ENCODE results near the gene ZC3H11A.
A peak's percentile ranks its signal among the peaks of the same experiment; 100 is the strongest.
"Not testable (repeated sequence)": the region's sequence is repeated elsewhere in the genome, so short reads cannot be mapped to it uniquely, and the experiment has no call there.

The ZC3H11A gene

GRCh38 chr1:203795441-203796235 lies at the start of gene ZC3H11A, which contains the start of gene ZBED6:
Gene ZC3H11A, plus strand, starts transcription at chr1:203795623. Its CDS starts 21,448 bp downstream, at chr1:203817071.
Gene ZBED6, plus strand, starts transcription at chr1:203795623. Its CDS starts 1,900 bp downstream, at chr1:203797523.
- peak; percentile 96 for DNase-seq (ENCODE audit: low read depth)

DNA sequence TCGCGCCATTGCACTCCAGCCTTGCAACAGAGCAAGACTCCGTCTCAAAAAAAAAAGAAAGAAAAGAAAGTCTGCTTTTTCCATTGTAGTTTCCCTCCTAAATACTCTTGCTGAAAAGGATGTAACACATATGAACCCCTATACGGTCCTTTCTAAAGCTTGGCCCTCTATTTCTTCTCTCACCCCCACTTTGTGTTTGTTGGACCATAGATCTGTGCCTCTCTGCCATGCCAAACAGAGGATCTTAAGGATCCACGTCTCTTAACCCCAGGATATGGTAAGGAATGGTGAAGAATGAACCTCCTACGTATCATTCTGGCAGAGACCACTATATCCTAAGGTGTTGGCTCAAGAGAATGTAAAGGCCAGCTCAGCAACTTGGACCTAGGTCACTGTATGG lies 49.1 kb upstream of the ZC3H11A start:
- no peak for DNase-seq (ENCODE audit: low read depth)

DNA sequence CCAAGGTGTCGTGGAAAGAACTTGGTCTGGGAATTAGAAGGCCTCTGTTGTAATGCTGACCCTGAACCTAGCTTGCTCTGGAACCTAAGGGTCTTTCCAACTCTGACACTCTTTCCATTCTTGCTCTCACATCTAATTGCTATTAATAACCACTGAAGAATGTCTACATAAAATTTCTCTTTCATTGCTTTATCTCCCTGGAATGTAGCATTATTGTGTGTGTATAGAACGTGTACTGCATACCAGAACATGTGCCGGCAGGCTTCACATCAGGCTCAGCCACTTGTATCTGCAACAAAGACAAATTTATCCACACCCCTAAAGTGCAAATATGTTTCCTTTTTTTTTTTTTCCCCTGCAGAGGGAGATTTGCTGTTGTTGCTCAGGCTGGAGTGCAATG lies 44.4 kb upstream of the ZC3H11A start:
- no peak for DNase-seq (ENCODE audit: low read depth)

GRCh38 chr1:203751618-203752361 lies 43.6 kb upstream of the ZC3H11A start:
- not testable (repeated sequence) for DNase-seq (ENCODE audit: low read depth)

- DNase-seq (ENCODE audit: low read depth) = no peak
Measured at GRCh38 chr1:203754455-203754864, 41.0 kb upstream of the ZC3H11A start.

DNA sequence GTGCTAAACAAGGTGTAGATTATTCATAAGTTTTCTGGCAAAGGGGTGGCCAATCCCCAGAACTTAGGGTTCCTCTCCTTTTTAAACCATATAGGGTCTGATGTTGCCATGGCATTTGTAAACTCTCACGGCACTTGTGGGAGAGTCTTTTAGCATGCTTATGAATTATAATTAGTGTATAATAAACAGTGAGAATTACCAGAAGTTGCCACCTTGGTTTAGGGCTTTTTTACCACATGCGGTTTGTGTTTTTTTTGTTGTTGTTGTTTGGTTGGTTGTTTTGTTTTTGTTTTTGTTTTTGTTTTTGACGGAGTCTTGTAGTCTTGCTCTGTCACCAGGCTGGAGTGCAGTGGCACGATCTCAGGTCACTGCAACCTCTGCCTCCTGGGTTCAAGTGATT lies 39.4 kb upstream of the ZC3H11A start:
- DNase-seq (ENCODE audit: low read depth) = no peak

- not testable (repeated sequence) for DNase-seq (ENCODE audit: low read depth)
Measured at GRCh38 chr1:203758749-203759148, 36.7 kb upstream of the ZC3H11A start.

GRCh38 chr1:203760506-203760905 lies 34.9 kb upstream of the ZC3H11A start:
- no peak for DNase-seq (ENCODE audit: low read depth)

DNA sequence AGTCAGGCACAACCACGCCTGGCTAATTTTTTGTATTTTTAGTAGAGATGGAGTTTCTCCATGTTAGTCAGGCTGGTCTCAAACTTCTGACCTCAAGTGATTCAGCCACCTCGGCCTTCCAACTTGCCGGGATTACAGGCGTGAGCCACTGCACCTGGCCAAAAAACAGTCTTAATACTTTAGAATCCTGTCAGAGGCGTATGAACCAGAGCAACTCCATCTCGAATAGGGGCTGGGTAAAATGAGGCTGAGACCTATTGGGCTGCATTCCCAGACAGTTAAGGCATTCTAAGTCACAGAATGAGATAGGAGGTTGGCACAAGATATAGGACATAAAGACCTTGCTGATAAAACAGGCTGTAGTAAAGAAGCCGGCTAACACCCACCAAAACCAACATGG lies 33.5 kb upstream of the ZC3H11A start:
- DNase-seq (ENCODE audit: low read depth) = not testable (repeated sequence)

DNA sequence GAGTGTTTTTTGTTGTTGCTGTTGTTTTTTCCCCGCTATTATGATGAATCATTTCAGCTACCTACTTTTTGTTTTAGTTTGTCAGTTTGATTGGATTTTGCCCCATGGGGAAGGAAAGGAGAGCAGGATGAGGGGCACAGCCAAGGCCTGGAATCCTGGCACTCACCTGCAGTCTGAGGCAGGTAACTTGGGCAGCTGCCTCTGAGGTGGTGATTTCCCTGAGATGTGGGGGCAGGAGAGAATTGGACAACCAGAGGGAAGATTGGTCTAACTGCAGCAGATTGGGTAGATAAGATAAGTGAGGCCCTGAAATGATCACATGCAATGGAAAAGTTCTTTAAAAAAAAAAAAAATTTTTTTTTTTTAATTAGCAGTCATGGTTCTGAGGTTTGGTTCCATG lies 31.9 kb upstream of the ZC3H11A start:
- no peak for DNase-seq (ENCODE audit: low read depth)

DNA sequence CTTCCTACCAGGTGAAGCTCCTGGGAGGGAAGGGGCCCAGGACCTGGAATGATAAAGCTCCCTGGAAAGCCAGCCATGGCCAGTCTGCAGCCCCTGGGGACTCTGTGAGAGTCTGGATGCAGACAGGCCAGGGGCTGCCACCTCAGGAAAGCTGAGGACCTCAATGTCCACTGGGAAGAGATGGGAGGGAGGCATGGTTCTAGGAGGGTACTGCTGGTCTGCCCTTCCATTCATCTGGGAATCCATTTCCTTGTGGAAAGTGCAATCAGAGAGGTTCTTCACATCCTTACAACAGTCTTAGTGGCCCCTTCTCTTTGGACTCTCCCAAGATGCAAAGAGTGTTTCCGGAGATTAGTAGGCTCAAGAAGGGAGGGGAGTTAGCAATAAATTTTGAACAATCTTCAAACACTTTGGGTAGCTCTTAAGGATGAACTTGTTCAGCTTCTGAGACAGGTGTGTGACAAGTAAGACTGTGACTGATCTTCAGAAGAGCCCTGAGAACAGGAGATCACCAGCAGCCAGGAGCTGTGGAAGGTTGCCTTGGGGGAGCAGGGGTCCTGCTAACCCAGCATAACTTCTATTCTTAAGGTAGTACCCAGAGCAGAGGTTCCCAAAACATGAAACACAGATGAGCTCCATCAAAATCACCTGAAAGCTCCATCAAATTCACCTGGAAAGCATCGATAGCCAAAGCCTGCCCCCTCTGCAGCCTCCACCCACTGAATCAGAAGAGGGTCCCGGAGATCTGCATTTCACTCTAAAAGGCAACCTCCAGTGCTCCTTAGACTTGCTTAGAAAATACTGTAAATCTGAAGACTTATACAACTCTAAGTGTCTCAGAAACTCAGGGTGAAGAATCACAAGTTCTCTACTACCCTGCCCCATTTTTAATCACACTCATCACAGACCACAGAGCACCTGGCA lies 31.1 kb upstream of the ZC3H11A start:
- DNase-seq (ENCODE audit: low read depth) = no peak

DNA sequence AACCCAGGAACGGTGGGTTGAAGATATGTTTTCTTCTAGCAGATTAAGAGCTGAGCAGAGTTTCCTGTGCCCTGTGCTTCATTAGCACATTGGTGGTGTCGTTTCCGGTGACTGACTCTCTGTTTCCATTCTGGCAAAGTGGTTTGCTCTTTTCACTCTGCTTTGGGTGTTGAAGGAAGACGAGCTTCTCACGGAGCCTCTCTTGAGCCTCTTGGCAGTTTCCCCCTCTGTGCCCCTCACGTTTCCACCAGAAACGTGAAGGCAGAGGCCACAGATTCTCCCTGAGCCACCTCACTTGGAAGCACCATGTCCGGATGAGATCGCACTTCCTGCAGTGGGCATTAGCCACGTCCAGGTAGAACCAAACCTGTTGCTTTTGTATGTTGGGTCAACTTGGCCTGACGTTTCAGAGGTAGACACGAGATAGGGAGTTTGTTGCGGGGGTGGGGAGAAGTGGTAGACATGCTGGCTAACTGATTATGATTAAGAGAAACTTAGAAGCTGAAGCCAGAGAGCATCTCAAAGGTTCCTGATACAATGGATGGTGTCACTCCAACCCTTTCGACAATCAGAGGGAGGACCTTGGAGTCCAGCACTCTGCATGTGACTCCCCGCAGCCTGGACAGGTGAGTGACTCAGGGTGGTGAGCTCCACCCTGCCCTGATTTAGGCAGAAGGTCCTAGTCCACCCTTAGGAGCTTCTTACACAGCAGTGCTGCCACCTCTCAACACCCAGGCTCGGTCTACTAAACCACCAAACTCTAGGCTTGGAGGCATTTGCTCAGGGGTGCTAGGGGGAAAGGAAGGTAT lies 30.2 kb upstream of the ZC3H11A start, which contains the start of gene LAX1:
Gene LAX1 (plus strand): TSS at position 155 of the 809 bp plus-strand sequence. CDS start 383 bp downstream, at position 538.
- peak; percentile 64 for DNase-seq (ENCODE audit: low read depth)

DNA sequence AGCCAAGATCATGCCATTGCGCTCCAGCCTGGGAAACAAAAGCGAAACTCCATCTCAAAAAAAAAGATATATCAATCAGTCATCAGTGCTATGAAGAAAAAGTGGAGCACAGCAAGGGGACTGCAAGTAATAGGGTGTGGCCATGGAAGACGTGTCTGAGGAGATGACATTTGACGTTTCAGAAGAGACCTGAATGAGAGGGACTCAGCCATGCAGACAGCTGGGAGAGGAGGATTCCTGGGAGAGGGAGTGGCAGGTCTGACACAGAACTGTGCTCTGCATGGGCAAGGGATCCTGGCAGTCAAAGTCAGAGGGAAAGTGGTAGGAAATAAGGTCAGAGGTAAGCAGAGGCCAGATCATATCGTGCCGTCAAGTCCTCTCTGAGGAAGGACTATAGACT lies 27.2 kb upstream of the ZC3H11A start:
- no peak for DNase-seq (ENCODE audit: low read depth)

DNA sequence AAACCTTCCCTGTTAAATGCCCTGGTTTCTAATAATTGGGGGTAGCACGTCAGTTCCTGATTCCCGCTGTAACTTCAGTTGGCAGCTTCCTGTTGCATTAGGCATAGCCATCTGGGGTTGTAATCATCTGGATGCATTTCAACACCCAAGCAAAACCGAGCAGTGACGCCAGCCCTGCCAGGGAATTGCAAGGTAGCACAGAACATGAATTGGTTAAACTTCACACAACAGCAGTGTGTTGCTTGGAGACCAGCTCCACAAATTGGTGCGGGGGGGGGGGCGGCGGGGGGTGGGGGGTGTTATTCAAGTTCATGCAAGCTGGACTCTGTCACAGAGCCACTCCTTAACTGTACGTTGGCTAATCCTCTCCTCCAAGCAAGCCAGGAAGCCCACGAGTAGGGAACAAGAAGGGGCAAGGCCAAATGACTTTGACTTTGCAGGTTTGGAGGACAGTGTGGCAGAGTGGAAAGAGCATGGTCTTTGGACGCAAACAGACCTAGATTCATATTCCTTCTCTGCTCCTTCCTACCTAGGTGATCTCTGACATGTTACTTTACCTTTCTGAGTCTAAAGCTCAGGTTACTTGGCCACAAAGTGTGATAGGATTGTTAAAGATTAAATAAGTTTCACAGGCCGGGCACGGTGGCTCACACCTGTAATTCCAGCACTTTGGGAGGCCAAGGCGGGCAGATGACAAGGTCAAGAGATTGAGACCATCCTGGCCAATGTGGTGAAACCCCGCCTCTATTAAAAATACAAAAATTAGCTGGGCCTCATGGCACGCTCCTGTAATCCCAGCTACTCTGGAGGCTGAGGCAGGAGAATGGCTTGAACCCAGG lies 25.7 kb upstream of the ZC3H11A start:
- DNase-seq (ENCODE audit: low read depth) = no peak

GRCh38 chr1:203771901-203772301 lies 23.5 kb upstream of the ZC3H11A start:
- DNase-seq (ENCODE audit: low read depth) = no peak

- no peak for DNase-seq (ENCODE audit: low read depth)
Measured at GRCh38 chr1:203772836-203773235, 22.6 kb upstream of the ZC3H11A start.

DNA sequence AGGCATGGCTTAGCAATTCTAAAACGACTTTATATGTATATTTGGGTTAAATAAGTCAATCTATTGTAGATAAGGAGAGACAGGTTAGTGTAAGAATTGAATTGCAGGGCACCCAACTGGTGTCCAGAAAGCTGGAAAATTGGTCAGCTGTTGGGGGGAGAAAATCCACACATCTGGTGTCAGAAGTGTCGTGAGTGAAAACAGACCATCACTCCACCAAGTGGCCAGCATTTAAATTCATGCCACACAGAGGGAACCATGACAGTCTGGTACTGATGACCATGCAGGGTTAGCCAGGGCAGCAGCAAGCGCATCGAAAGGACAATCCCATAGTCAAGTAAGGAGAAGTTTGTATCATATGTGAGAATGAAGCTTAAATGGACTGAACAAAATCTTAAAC lies 18.8 kb upstream of the ZC3H11A start:
- DNase-seq (ENCODE audit: low read depth) = no peak

GRCh38 chr1:203777596-203777995 lies 17.8 kb upstream of the ZC3H11A start:
- no peak for DNase-seq (ENCODE audit: low read depth)

GRCh38 chr1:203778146-203778545 lies 17.3 kb upstream of the ZC3H11A start:
- no peak for DNase-seq (ENCODE audit: low read depth)

GRCh38 chr1:203778789-203779188 lies 16.6 kb upstream of the ZC3H11A start:
- no peak for DNase-seq (ENCODE audit: low read depth)

Measured in activated T-helper 1 cell treated with Interleukin-2 at 50 U/mL for 16 hours (primary cell).